Keratinocyte (primary cell): ENCODE data around the gene PKP4.

Experiments
- EZH2 ChIP-seq: IDR thresholded peaks from one replicate; pipeline ENCODE4 v1.6.1; 2012; ENCODE audit warnings: inconsistent platforms, mild to moderate bottlenecking, low read length, moderate library complexity
- TF ChIP-seq, protein P1 (sequence below), 3 experiments: IDR thresholded peaks in 1 of 3; conservative IDR thresholded peaks in 1 of 3; optimal IDR thresholded peaks in 1 of 3; 2 replicates in 2 of 3; 3 replicates in 1 of 3; pipeline versions ENCODE3 to v1.5.1; 2011; ENCODE audit warnings: low read length in 3 of 3, mild to moderate bottlenecking in 3 of 3, moderate library complexity in 2 of 3, control low read depth in 1 of 3, inconsistent platforms in 1 of 3; ENCODE audit not compliant: insufficient read depth in 2 of 3; ENCODE audit errors: extremely low read depth in 1 of 3

DNA sequence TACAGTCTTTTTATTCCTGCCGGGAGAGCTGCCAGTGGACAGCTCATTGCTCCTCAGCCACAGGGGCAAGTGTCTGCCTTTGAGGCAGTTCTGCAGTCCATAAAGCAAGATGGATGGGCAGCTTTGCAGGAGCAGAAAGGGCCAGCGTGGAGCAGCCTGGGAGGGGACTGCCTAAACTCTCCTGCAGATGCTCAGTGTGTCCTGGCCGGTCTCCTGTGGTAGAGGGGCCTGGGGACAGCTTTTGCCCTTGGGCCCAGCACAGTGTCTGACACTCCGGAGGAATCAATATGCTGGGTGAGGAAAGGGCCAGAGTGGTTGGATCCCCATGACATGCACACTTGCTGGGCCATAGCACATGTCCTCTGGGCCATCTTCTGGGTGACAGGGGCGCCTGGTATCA lies 272.7 kb downstream of the PKP4 start:
- TF ChIP-seq, protein P1, sequence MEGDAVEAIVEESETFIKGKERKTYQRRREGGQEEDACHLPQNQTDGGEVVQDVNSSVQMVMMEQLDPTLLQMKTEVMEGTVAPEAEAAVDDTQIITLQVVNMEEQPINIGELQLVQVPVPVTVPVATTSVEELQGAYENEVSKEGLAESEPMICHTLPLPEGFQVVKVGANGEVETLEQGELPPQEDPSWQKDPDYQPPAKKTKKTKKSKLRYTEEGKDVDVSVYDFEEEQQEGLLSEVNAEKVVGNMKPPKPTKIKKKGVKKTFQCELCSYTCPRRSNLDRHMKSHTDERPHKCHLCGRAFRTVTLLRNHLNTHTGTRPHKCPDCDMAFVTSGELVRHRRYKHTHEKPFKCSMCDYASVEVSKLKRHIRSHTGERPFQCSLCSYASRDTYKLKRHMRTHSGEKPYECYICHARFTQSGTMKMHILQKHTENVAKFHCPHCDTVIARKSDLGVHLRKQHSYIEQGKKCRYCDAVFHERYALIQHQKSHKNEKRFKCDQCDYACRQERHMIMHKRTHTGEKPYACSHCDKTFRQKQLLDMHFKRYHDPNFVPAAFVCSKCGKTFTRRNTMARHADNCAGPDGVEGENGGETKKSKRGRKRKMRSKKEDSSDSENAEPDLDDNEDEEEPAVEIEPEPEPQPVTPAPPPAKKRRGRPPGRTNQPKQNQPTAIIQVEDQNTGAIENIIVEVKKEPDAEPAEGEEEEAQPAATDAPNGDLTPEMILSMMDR (optimal IDR thresholded peaks at IDR 0.05 in 1 of 3, IDR thresholded peaks at IDR 0.05 in 1 of 3, conservative IDR thresholded peaks at IDR 0.05 in 1 of 3; ENCODE audit: extremely low read depth in 1 of 3, insufficient read depth in 2 of 3, low read length in 3 of 3) = no peak
- no peak for TF ChIP-seq EZH2
